K562 (cell line): ENCODE data around the gene KNG1. TPM values are rescaled to one million over a fixed set of nuclear protein-coding genes. Genes with fewer than 3 reads are reported as not detected.

ENCODE experiments used
- ATAC-seq: fragments of 200-7000 bp; cut with Tn5 transposase; 3 replicates; pipeline ENCODE4 v1.9.1; 2020; ENCODE audit warnings: moderate library complexity
- BruUV-seq: library from RNA; stranded (reverse); fragments of 400-500 nt; replicated peaks from 2 replicates; lab custom pipeline; 2021; lab: Mats Ljungman, UMichigan
- CTCF ChIA-PET: fragments of 300-600 bp; formaldehyde crosslinking; extraction: SDS; loops from one replicate; lab custom pipeline; 2021; ENCODE audit warnings: low intra/inter-chr PET ratio; lab: Yijun Ruan, JAX
- POLR2A ChIA-PET: fragments of 300-600, 350-650 bp; sonication (Branson Sonifier 250); formaldehyde crosslinking; extraction: SDS; loops from one replicate; lab custom pipeline; 2021; ENCODE audit warnings: antibody characterized with exemption, inconsistent platforms; lab: Yijun Ruan, JAX
- DNase-seq, 4 experiments: peaks; one replicate each; pipeline versions ENCODE4 v3.0.0 to v3.0.0-alpha.2; 2011 to 2018; ENCODE audit warnings: low spot score in 3 of 4, mixed read lengths in 3 of 4; ENCODE audit errors: extremely low read depth in 1 of 4
- FAIRE-seq: peaks from 2 replicates; lab custom pipeline; 2011; peaks lifted over from hg19 to GRCh38; lab: Jason Lieb, UNC
- H2AFZ ChIP-seq: 2 replicates; pipeline ENCODE4 v1.6.0; 2011; ENCODE audit warnings: low read depth, low read length, control low read depth, inconsistent platforms
- H3K27ac ChIP-seq: fragments of 200-600 bp; 3 replicates; pipeline ENCODE4 v1.8.0; 2011; ENCODE audit warnings: low read depth, mild to moderate bottlenecking, control low read depth, inconsistent platforms, low read length, moderate library complexity, mixed read lengths; ENCODE audit errors: extremely low read depth
- H3K27me3 ChIP-seq, 2 experiments: fragments of 300-600 bp in 1 of 2; 2 replicates in 1 of 2; 3 replicates in 1 of 2; pipeline versions ENCODE4 v1.6.0 to v1.8.0; 2011; ENCODE audit warnings: inconsistent platforms in 2 of 2, low read length in 2 of 2, mild to moderate bottlenecking in 1 of 2, mixed read lengths in 1 of 2, moderate library complexity in 1 of 2; ENCODE audit not compliant: control insufficient read depth in 2 of 2, insufficient read depth in 2 of 2
- H3K36me3 ChIP-seq: fragments of 300-600 bp; 3 replicates; pipeline ENCODE4 v1.8.0; 2011; ENCODE audit warnings: mild to moderate bottlenecking, low read length, inconsistent platforms; ENCODE audit not compliant: control insufficient read depth, insufficient read depth
- H3K4me1 ChIP-seq, 2 experiments: fragments of 200-600 bp in 1 of 2; replicated peaks in 1 of 2; 2 replicates in 1 of 2; 3 replicates in 1 of 2; pipeline versions ENCODE4 v1.5.1 to v1.8.0; 2011; ENCODE audit warnings: inconsistent platforms in 2 of 2, low read length in 2 of 2, mild to moderate bottlenecking in 1 of 2, mixed read lengths in 1 of 2, moderate library complexity in 1 of 2; ENCODE audit not compliant: control insufficient read depth in 2 of 2, insufficient read depth in 2 of 2
- H3K4me2 ChIP-seq: 2 replicates; pipeline ENCODE4 v1.6.1; 2011; ENCODE audit warnings: low read length, control low read depth, inconsistent platforms, mixed read lengths; ENCODE audit not compliant: insufficient read depth
- H3K4me3 ChIP-seq: fragments of 200-600 bp; sonication (generic), shearing (Covaris generic); 2 replicates; pipeline ENCODE4 v1.5.1; 2016; ENCODE audit warnings: control low read depth, inconsistent platforms
- H3K79me2 ChIP-seq: fragments of 200-600 bp; 3 replicates; pipeline ENCODE4 v1.8.0; 2011; ENCODE audit warnings: low read length, inconsistent platforms; ENCODE audit not compliant: control insufficient read depth, insufficient read depth
- H3K9ac ChIP-seq, 2 experiments: 2 replicates each; pipeline versions ENCODE4 v1.6.0 to v1.6.1; 2011; ENCODE audit warnings: low read depth in 2 of 2, low read length in 2 of 2, control low read depth in 1 of 2, inconsistent platforms in 1 of 2, mild to moderate bottlenecking in 1 of 2, mixed read lengths in 1 of 2; ENCODE audit not compliant: insufficient read depth in 1 of 2
- H3K9me1 ChIP-seq: one replicate; pipeline ENCODE4 v1.6.0; 2011; ENCODE audit warnings: inconsistent platforms, mild to moderate bottlenecking, low read length, moderate library complexity; ENCODE audit not compliant: control insufficient read depth, insufficient read depth
- H3K9me3 ChIP-seq: replicated peaks from 2 replicates; pipeline ENCODE4 v1.5.1; 2011; ENCODE audit warnings: low read depth, low read length, inconsistent platforms; ENCODE audit not compliant: control insufficient read depth, insufficient read depth
- H4K20me1 ChIP-seq: replicated peaks from 2 replicates; pipeline ENCODE4 v1.6.1; 2011; ENCODE audit warnings: low read length, inconsistent platforms, mixed read lengths; ENCODE audit not compliant: control insufficient read depth, insufficient read depth
- CBX5 ChIP-seq: IDR thresholded peaks from 2 replicates; pipeline ENCODE4 v1.6.1; 2014; ENCODE audit warnings: low read depth, borderline replicate concordance
- EP400 ChIP-seq: fragments of 450-650 bp; IDR thresholded peaks from 2 replicates; pipeline ENCODE4 v1.6.1; 2017; ENCODE audit warnings: antibody characterized with exemption, mild to moderate bottlenecking, moderate library complexity
- NBN ChIP-seq: fragments of 450-650 bp; IDR thresholded peaks from 2 replicates; pipeline ENCODE4 v1.6.1; 2016; ENCODE audit warnings: low read depth, mild to moderate bottlenecking
- RAD51 ChIP-seq: fragments of 450-650 bp; IDR thresholded peaks from 2 replicates; pipeline ENCODE4 v1.7.1; 2016; ENCODE audit warnings: low read depth, mild to moderate bottlenecking, borderline replicate concordance
- SNAPC5 ChIP-seq: fragments of 250-450 bp; sonication (Bioruptor Pico); IDR thresholded peaks from 2 replicates; pipeline ENCODE4 v1.8.0; 2021; ENCODE audit warnings: moderate library complexity, mild to moderate bottlenecking, inconsistent platforms
- ZEB2 ChIP-seq: fragments of 450-650 bp; IDR thresholded peaks from 2 replicates; pipeline ENCODE4 v1.6.1; 2016
- WGBS: fragments of 100-300 bp; shearing (Covaris generic); methylation state at CpG from one replicate; pipeline ENCODE4 v1.1.6; 2016; ENCODE audit warnings: low coverage, mixed read lengths; ENCODE audit not compliant: insufficient coverage; ENCODE audit errors: missing lambda C conversion rate; 5-methylcytosine and 5-hydroxymethylcytosine counted together
- in situ Hi-C: fragments of 300-500 bp; cut with MboI; formaldehyde crosslinking; loops from 4 replicates; pipeline ENCODE4 v1.15.0; 2018; ENCODE audit warnings: inconsistent platforms, mixed read lengths
- intact Hi-C: fragments of 100-400 bp; cut with micrococcal nuclease; formaldehyde crosslinking; loops from 2 replicates; pipeline ENCODE4 v1.14.2; 2022
- polyA plus RNA-seq, 8 experiments: library from polyadenylated mRNA; depleted of rRNA in 4 of 8; stranded (reverse) in 5 of 8; unstranded in 3 of 8; fragments of >200 nt; fragmentation: Nextera tagmentation in 2 of 8; fragmentation: Illumina TruSeq in 1 of 8; extraction: Ambion mirVana in 2 of 8; extraction: Trizol in 1 of 8; gene quantifications; 2 replicates each; pipeline versions ENCODE4 v1.2.1 to v1.2.3, GENCODE V29; 2011 to 2014; ENCODE audit warnings: inconsistent platforms in 1 of 8, missing spikeins in 1 of 8
- total RNA-seq, 7 experiments: library from RNA; depleted of rRNA in 6 of 7; stranded (reverse); fragments of >200 nt in 6 of 7; fragmentation: Illumina TruSeq in 2 of 7; extraction: Trizol in 2 of 7; gene quantifications; 2 replicates each; pipeline versions ENCODE4 v1.2.1 to v1.2.3, GENCODE V29; 2011 to 2021; ENCODE audit warnings: low replicate concordance in 1 of 7

The KNG1 gene
- total and polyA plus RNA-seq, 9 of the 15 experiments (the other 6 are each of a cell fraction or from before 2014, with no cell fraction given): 0.09 TPM; not detected in 8

DNA sequence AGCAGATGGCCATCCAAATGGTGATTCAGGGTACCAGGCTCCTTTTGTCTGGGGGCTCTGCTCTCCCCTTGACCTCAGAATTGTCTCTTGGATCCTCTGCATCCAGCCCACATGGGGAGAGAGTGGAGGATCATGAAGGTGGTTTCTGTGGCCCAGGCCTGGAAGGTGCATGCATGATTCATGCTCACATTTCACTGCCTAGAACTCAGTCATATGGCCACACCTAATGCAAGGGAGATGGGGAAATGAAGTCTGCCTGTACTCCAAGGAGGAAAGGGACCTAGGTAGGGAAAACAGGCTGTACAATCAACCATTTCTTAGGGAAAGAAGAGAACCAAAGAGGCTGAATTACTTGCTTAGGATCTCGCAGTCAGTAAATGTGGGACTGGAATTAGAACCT is 36.3 kb upstream of the KNG1 start:
- in situ Hi-C loops (no loop called here), intact Hi-C loops (no loop called here)
- WGBS: 0% methylated on average over 1 of the region's 1 CpG
- no peak for TF ChIP-seq ZEB2
- TF ChIP-seq SNAPC5 (CRISPR knock-in tag): no peak
- no peak for TF ChIP-seq RAD51
- TF ChIP-seq EP400: no peak
- no peak for TF ChIP-seq NBN
- TF ChIP-seq CBX5: no peak
- ATAC-seq (no peak), FAIRE-seq (no peak), DNase-seq (no peak)
- Histone ChIP-seq H3K4me1 (no peaks in the 10 kb centered on the region; a peak in 1 of 5 replicates), H3K36me3 (no peaks in the 10 kb centered on the region), H3K9me3 (peaks cover 3% of the 10 kb centered on the region; the same call in 1 of the 2 replicates), H4K20me1 (no peaks in the 10 kb centered on the region), H2AFZ (no peak overlapping the region), H3K27me3 (peaks cover 2 to 33% of the 10 kb centered on the region in 2 experiments; a peak in 4 of 5 replicates), H3K9ac (no peak overlapping the region), H3K9me1 (no peaks in the 10 kb centered on the region), H3K27ac (no peak overlapping the region), H3K79me2 (no peaks in the 10 kb centered on the region), H3K4me2 (no peak overlapping the region), H3K4me3 (no peak overlapping the region)
- ChIA-PET POLR2A (no interaction called here), CTCF (no interaction called here)
- BruUV-seq: no TSS peak

DNA sequence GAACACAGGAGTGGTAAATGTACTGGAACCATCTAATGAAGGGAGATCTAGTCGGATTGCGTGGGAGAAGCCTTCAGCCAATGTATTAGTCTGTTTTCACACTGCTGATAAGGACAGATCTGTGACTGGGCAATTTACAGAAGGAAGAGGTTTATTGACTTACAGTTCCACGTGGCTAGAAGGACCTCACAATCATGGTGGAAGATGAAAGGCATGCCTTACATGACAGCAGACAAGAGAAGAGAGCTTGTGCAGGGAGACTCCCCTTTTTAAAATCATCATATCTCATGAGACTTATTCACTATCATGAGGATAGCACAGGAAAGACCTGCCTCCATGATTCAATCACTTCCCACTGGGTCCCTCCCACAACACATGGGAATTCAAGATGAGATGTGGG is 34.3 kb upstream of the KNG1 start:
- no peak overlapping the region for H3K27ac ChIP-seq
- BruUV-seq: no TSS peak
- H3K36me3 ChIP-seq: no peaks in the 10 kb centered on the region
- in situ Hi-C loops (no loop called here), intact Hi-C loops (no loop called here)
- H3K4me2 ChIP-seq: no peak overlapping the region
- no peaks in the 10 kb centered on the region for H3K79me2 ChIP-seq
- no peak for DNase-seq
- H3K4me1 ChIP-seq: no peaks in the 10 kb centered on the region; a peak in 1 of 5 replicates
- peaks cover 5 to 28% of the 10 kb centered on the region in 2 experiments; a peak in 4 of 5 replicates for H3K27me3 ChIP-seq
- CTCF ChIA-PET: no interaction called here
- no peak overlapping the region for H3K4me3 ChIP-seq
- POLR2A ChIA-PET: no interaction called here
- peaks cover 3% of the 10 kb centered on the region; the same call in 1 of the 2 replicates for H3K9me3 ChIP-seq
- no peak overlapping the region for H2AFZ ChIP-seq
- ATAC-seq: no peak
- WGBS: 0% methylated on average over 3 of the region's 3 CpGs
- H3K9me1 ChIP-seq: no peaks in the 10 kb centered on the region
- H4K20me1 ChIP-seq: no peaks in the 10 kb centered on the region
- FAIRE-seq: no peak
- H3K9ac ChIP-seq: no peak overlapping the region
